Measurements from ENCODE around the gene CAT. TPM values are rescaled to one million over a fixed set of nuclear protein-coding genes. Genes with fewer than 3 reads are reported as not detected.
A peak's percentile ranks its signal among the peaks of the same experiment; 100 is the strongest.

CAT gene
- total RNA-seq, 2 donors from 2014 or later, result 16.5 to 23.6 TPM

GRCh38 chr11:34499719-34500500, 61.2 kb downstream of the CAT start:
- Mint-ChIP-seq H3K27ac (no peak overlapping the region), H3K36me3 (no peaks in the 10 kb centered on the region), H3K9me3 (no peaks in the 10 kb centered on the region)
- no peak for ATAC-seq
- no peak for DNase-seq (ENCODE audit: low spot score in 2 of 2)

- ATAC-seq (no peak), DNase-seq (ENCODE audit: low spot score in 2 of 2) (no peak)
- Mint-ChIP-seq H3K9me3 (no peaks in the 10 kb centered on the region), H3K27ac (no peak overlapping the region), H3K36me3 (no peaks in the 10 kb centered on the region)
These were observed 62.8 kb downstream of the CAT start for GRCh38 chr11:34501500-34501899.

- Mint-ChIP-seq H3K27ac (no peak overlapping the region), H3K36me3 (no peaks in the 10 kb centered on the region), H3K9me3 (no peaks in the 10 kb centered on the region)
- no peak for ATAC-seq
- no peak for DNase-seq (ENCODE audit: low spot score in 2 of 2)
These were observed 63.2 kb downstream of the CAT start for GRCh38 chr11:34501949-34502348.

- Mint-ChIP-seq H3K27ac (no peak overlapping the region), H3K36me3 (no peaks in the 10 kb centered on the region), H3K9me3 (no peaks in the 10 kb centered on the region)
- DNase-seq (ENCODE audit: low spot score in 2 of 2), result no peak
- no peak for ATAC-seq
These were observed 64.2 kb downstream of the CAT start for GRCh38 chr11:34502949-34503348.

- ATAC-seq (no peak), DNase-seq (ENCODE audit: low spot score in 2 of 2) (no peak)
- Mint-ChIP-seq H3K27ac (no peak overlapping the region), H3K36me3 (no peaks in the 10 kb centered on the region), H3K9me3 (no peaks in the 10 kb centered on the region)
These were observed 67.1 kb downstream of the CAT start for GRCh38 chr11:34505874-34506273.

DNA sequence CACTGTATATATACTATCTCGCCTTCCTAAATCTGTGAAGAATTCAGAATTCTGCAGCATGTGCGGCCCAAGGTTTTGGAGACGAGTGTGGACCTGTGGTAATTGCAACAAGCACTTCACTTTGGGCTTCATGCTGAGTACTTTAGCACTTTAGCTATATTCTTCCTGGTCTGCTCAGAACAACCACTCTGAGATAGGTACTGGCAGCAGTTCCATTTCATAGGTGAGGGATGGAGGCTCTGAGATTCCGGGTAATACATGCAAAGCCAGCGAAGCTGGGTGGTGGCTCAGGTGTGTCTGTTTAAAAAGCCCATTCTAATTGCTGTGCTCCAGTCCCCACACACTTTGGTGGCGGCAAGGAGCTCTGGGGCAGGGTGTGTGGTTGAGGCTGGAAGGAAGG, 68.4 kb downstream of the CAT start:
- Mint-ChIP-seq H3K36me3 (no peaks in the 10 kb centered on the region), H3K27ac (no peak overlapping the region), H3K9me3 (no peaks in the 10 kb centered on the region)
- DNase-seq (ENCODE audit: low spot score in 2 of 2), result no peak
- no peak for ATAC-seq

GRCh38 chr11:34507610-34508009, 68.9 kb downstream of the CAT start:
- Mint-ChIP-seq H3K36me3 (no peaks in the 10 kb centered on the region), H3K27ac (no peak overlapping the region), H3K9me3 (no peaks in the 10 kb centered on the region)
- no peak for ATAC-seq
- DNase-seq (ENCODE audit: low spot score in 2 of 2), result no peak

- ATAC-seq, result no peak
- no peak for DNase-seq (ENCODE audit: low spot score in 2 of 2)
- H3K36me3 Mint-ChIP-seq, result no peaks in the 10 kb centered on the region
- H3K9me3 Mint-ChIP-seq, result no peaks in the 10 kb centered on the region
- no peak overlapping the region for H3K27ac Mint-ChIP-seq
These were observed 69.8 kb downstream of the CAT start for GRCh38 chr11:34508524-34508923.

DNA sequence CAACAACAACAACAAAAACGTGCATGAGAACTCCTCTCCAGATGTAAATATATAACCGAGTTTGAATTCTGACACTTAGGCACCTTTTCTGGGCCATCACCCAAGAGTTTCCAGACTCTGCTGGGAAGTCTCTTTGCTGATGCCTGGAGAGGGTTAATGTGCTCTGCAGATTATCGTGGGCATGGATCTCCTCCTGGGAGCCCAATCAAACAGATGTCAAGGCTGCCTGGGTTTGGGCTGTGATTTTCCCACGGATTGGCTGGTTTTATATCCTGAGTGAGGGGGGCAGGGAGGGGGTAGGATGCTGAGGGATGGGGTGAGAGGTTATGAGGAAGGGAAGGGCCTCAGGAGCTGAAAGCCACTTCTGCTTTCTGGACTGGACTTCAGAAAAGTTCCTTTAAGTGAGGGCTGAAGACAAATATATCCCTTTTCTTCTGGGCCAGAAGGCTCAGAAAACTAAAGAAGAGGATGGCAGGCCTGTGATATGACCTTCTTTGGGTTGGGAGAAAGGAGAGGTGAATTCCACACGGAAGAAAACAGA, 70.7 kb downstream of the CAT start:
- ATAC-seq (no peak), DNase-seq (ENCODE audit: low spot score in 2 of 2) (no peak)
- H3K27ac Mint-ChIP-seq, result no peak overlapping the region
- H3K36me3 Mint-ChIP-seq, result no peaks in the 10 kb centered on the region
- H3K9me3 Mint-ChIP-seq, result no peaks in the 10 kb centered on the region

- H3K27ac Mint-ChIP-seq, result no peak overlapping the region
- no peaks in the 10 kb centered on the region for H3K36me3 Mint-ChIP-seq
- H3K9me3 Mint-ChIP-seq, result no peaks in the 10 kb centered on the region
These were observed 71.5 kb downstream of the CAT start for GRCh38 chr11:34510218-34510617.

GRCh38 chr11:34510673-34511072, 71.9 kb downstream of the CAT start:
- DNase-seq (ENCODE audit: low spot score in 2 of 2) (no peak), ATAC-seq (no peak)
- Mint-ChIP-seq H3K27ac (no peak overlapping the region), H3K36me3 (no peaks in the 10 kb centered on the region), H3K9me3 (no peaks in the 10 kb centered on the region)

More at GRCh38 chr11:34510218-34510617, 71.5 kb downstream of the CAT start:
- DNase-seq (ENCODE audit: low spot score in 2 of 2) (no peak), ATAC-seq (no peak)

DNA sequence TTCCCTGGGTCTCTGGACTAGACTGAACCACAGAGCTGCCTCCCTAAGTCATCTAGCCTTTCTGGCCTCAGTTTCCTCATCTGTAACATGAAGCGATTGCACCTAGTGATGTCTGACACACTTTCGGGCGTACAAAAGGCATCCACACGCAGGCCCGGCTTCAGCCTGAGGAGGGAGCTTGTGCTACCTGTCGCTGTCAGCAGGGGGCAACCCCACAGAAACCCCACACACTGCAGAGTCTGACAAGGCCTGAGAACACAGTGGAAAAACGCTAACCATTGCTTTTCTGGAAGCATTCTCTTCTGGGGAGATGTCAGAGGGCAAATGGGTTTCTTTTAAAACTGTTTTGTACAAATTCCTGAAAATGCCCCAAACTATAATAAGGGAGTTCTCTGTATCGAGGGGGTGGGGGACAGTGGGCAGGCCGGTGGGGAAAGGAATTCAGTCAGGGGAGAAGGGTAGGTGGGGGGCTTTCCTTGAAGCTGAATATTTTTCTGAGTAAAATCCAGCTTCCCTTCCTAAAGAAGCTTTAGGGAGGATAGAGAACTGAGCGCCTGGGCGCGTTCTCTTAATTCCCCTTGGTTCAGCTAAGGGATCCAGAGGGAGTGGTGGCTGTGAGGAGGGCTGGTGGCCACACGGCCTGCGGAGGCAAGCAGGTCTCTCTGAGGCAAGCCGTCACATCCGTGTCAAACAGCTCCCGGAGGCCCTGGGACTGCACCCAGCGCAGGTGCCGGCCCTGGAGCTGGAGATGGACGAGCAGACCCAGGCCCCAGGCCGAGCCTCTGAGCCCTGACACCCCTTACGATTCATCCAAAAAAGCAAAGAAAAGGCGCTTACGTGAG, 74.3 kb downstream of the CAT start:
- H3K36me3 Mint-ChIP-seq, result no peaks in the 10 kb centered on the region
- no peaks in the 10 kb centered on the region for H3K9me3 Mint-ChIP-seq
- DNase-seq (ENCODE audit: low spot score in 2 of 2) (peak in 1 of 2 donors; percentile 63), ATAC-seq (peak; percentile 67 to 88)
- no peak overlapping the region for H3K27ac Mint-ChIP-seq

DNA sequence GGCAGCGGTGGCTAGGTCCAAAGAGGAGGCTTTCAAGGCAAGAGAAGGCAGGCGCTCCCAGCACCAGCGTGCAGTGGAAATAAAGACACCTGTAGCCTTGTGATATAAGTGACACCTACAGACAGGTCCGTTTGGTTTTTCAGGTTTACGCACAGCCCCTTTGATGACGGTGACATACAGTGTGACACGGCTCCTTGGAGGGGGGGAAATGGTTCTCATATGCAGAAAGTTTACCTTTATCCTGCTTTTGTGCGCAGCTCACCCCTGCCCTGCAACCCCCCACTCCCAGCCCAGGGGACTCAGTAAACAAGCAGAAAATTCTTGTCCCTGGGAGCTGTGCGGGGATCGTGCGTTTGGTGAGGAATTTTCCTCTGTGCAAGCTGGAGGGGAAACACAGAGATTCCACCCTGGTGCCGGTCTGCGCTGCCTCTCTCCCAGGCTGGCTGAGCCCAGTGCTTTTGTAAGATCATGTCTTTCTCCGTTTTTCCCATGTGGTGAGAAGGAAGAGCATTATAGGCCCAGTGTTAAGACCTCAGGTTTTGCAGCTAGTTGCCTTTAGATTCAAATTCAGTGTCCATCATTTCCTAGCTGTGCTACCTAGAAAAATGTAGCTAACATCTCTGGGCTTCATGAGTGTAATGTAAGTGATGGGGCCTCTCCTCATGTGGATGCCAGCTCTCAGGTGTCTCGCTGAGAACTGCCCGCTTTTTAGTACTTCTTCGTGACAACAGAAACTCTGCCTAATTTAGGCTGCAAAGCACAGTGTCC, 75.1 kb downstream of the CAT start, which contains the start of gene ELF5:
Gene ELF5, minus strand, starts transcription at position 113 of the 768 bp plus-strand sequence. CDS start 8,045 bp downstream, outside the sequence.
- ATAC-seq (no peak), DNase-seq (ENCODE audit: low spot score in 2 of 2) (no peak)
- H3K36me3 Mint-ChIP-seq, result no peaks in the 10 kb centered on the region
- no peak within 1 kb of the TSS for H3K27ac Mint-ChIP-seq
- H3K9me3 Mint-ChIP-seq, result no peaks in the 10 kb centered on the region

DNA sequence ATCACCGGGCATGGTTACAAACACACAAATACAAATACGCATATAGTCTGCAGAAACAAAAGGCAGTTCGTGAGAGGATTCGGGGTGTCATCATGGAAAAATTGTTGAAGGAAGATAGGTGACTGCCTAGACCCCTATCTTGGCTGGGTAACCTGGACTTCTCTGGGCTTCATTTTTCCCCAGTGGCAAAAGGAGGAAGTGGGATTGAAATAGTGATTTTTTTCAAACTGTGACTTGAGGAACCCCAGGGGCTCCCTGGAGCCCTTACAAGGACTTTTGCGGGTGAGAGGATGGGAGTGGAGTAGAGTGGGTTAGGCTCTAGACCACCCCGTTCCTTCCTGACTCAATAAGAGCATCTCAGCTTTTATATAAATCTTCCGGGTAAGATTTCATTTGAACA, 75.9 kb downstream of the CAT start:
- Mint-ChIP-seq H3K9me3 (no peaks in the 10 kb centered on the region), H3K27ac (no peak overlapping the region), H3K36me3 (no peaks in the 10 kb centered on the region)
- ATAC-seq, result no peak
- no peak for DNase-seq (ENCODE audit: low spot score in 2 of 2)

DNA sequence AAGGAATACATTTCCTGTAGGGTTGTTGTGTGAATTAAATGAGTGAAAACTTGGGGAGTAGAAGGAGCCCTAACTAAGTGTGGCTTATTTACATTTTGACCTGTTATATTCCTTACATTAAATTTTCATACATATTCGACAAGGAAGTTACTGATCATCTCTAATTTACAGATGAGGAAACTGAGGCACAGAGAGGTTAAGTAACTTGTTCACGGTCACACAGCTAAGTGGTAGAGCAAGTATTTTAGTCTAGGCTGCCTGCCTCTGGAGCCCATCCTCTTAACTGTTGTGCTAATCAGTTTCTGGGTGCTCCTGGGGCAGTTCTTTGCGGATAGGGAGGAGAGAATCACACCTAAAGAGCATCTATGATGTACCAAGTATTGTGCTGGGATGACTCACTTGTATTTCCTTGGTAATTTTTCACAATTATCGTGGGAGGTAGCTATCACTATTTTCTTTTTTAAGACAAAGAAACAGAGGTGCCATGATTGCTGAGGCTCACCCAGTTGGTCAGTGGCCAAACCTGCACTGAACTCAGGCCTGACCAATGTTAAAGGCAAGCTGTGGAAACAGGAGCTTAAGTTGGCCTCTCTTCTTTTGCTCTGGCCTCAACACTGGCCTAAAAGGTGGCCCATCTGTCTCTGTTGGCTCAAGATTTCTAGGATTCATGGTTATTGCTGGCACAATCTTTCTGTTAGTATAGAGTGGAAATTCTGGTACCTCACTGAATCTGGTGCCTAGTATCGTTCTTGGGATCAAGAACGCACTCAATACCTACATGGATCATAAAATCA, 77.7 kb downstream of the CAT start:
- Mint-ChIP-seq H3K27ac (no peak overlapping the region), H3K9me3 (no peaks in the 10 kb centered on the region), H3K36me3 (no peaks in the 10 kb centered on the region)
- DNase-seq (ENCODE audit: low spot score in 2 of 2) (no peak), ATAC-seq (no peak)

DNA sequence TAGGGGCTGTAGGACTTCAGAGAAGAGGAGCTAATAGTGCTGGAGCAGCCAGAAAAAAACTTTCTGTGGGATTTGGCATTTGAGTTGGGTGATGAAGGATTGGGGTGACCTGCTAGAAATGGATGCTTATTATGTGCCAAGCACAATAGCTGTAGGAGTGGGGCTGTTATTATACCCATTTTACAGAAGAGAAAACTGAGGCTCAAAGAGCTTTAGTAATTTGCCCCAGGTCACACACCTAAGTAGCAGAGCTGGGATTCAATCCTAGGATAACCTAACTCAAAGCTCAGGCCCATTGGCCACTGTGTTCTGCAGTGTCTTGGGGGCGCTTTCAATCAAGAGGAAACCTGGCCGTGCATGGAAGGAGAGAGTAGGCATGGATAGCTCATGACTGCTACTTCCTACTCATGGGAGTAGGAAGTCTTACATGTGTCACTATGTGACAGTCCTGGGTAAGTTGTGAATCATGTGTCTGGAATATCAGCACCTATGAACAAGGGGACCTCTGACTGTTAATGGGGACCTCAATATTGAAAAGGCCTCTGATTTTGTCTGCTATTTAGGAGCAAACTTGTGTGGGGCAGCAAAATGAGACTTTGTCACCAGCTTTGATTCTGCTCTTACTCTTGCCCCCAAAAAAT, 81.0 kb downstream of the CAT start:
- Mint-ChIP-seq H3K9me3 (no peaks in the 10 kb centered on the region), H3K27ac (no peak overlapping the region), H3K36me3 (no peaks in the 10 kb centered on the region)
- DNase-seq (ENCODE audit: low spot score in 2 of 2) (no peak), ATAC-seq (no peak)
